Ishikawa (cell line): ENCODE results near the gene CHD5.

Source experiments
- CEBPB ChIP-seq: IDR thresholded peaks from 2 replicates; pipeline ENCODE4 v1.6.1; 2012
- CREB1 ChIP-seq: IDR thresholded peaks from 2 replicates; pipeline ENCODE4 v1.6.1; 2012; ENCODE audit warnings: low read depth
- EGR1 ChIP-seq: IDR thresholded peaks from 2 replicates; pipeline ENCODE4 v1.6.1; 2012
- EP300 ChIP-seq: IDR thresholded peaks from 2 replicates; pipeline ENCODE4 v1.6.1; 2012; ENCODE audit warnings: borderline replicate concordance
- FOXM1 ChIP-seq: IDR thresholded peaks from 2 replicates; pipeline ENCODE4 v1.6.1; 2012; ENCODE audit warnings: low read depth, borderline replicate concordance
- MAX ChIP-seq: IDR thresholded peaks from 2 replicates; pipeline ENCODE4 v1.6.1; 2012
- NFIC ChIP-seq: IDR thresholded peaks from 2 replicates; pipeline ENCODE4 v1.6.1; 2012
- RAD21 ChIP-seq: IDR thresholded peaks from 2 replicates; pipeline ENCODE4 v1.6.1; 2012; ENCODE audit warnings: low read depth
- REST ChIP-seq: IDR thresholded peaks from 2 replicates; pipeline ENCODE4 v1.6.1; 2012; ENCODE audit warnings: low read depth, mild to moderate bottlenecking
- TAF1 ChIP-seq: IDR thresholded peaks from 2 replicates; pipeline ENCODE4 v1.6.1; 2012; ENCODE audit warnings: low read depth, mild to moderate bottlenecking
- TCF12 ChIP-seq: IDR thresholded peaks from 2 replicates; pipeline ENCODE4 v1.6.1; 2012; ENCODE audit warnings: low read depth
- TEAD4 ChIP-seq: IDR thresholded peaks from 2 replicates; pipeline ENCODE4 v1.6.1; 2012
- USF1 ChIP-seq: IDR thresholded peaks from 2 replicates; pipeline ENCODE4 v1.6.1; 2012
- YY1 ChIP-seq: IDR thresholded peaks from 2 replicates; pipeline ENCODE4 v1.6.1; 2012; ENCODE audit warnings: low read depth
- ZBTB7A ChIP-seq: IDR thresholded peaks from 2 replicates; pipeline ENCODE4 v1.6.1; 2012; ENCODE audit warnings: low read depth

CHD5 gene

GRCh38 chr1:6130596-6130995 lies 49.5 kb downstream of the CHD5 start:
- TF ChIP-seq FOXM1 (no peak), NFIC (no peak), TEAD4 (no peak), EP300 (no peak), REST (no peak), EGR1 (no peak), RAD21 (no peak), USF1 (no peak), ZBTB7A (no peak), TCF12 (no peak), MAX (no peak), YY1 (no peak), TAF1 (no peak), CEBPB (no peak), CREB1 (no peak)

GRCh38 chr1:6130036-6130435 lies 50.1 kb downstream of the CHD5 start:
- TF ChIP-seq TEAD4 (no peak), EP300 (no peak), RAD21 (no peak), MAX (no peak), ZBTB7A (no peak), USF1 (no peak), FOXM1 (no peak), CREB1 (no peak), NFIC (no peak), YY1 (no peak), EGR1 (no peak), TCF12 (no peak), CEBPB (no peak), TAF1 (no peak), REST (no peak)

- TF ChIP-seq NFIC (no peak), TAF1 (no peak), CREB1 (no peak), ZBTB7A (no peak), EP300 (no peak), TCF12 (no peak)
Observed at GRCh38 chr1:6129313-6129712, 50.8 kb downstream of the CHD5 start.

- TF ChIP-seq YY1 (no peak), EGR1 (no peak), TEAD4 (no peak), MAX (no peak), CEBPB (no peak), REST (no peak), NFIC (no peak), USF1 (no peak), ZBTB7A (no peak), TAF1 (no peak), CREB1 (no peak), FOXM1 (no peak), RAD21 (no peak), TCF12 (no peak), EP300 (no peak)
Observed at GRCh38 chr1:6128276-6129081, 51.6 kb downstream of the CHD5 start.
